Fibroblast of lung (primary cell): Measurements from ENCODE around the gene GPC5. TPM values are rescaled to one million over a fixed set of nuclear protein-coding genes. Genes with fewer than 3 reads are reported as not detected.

ENCODE experiments used
- DNase-seq, 2 donors: peaks; one replicate each; pipeline versions ENCODE4 v3.0.0 to v3.0.0-alpha.2; 2010; ENCODE audit warnings: low read depth in 2 of 2
- H2AFZ ChIP-seq: 2 replicates; pipeline ENCODE4 v1.5.1; 2012; ENCODE audit warnings: low read length, control low read depth, inconsistent platforms
- H3K27ac ChIP-seq: 2 replicates; pipeline ENCODE4 v1.5.1; 2011; ENCODE audit warnings: low read length, control low read depth; ENCODE audit not compliant: insufficient read depth
- H3K27me3 ChIP-seq: 2 replicates; pipeline ENCODE4 v1.5.1; 2011; ENCODE audit warnings: mild to moderate bottlenecking, low read length; ENCODE audit not compliant: control insufficient read depth, insufficient read depth
- H3K36me3 ChIP-seq: 2 replicates; pipeline ENCODE4 v1.5.1; 2011; ENCODE audit warnings: low read length; ENCODE audit not compliant: control insufficient read depth, insufficient read depth
- H3K4me1 ChIP-seq: 2 replicates; pipeline ENCODE4 v1.5.1; 2011; ENCODE audit warnings: low read length; ENCODE audit not compliant: control insufficient read depth, insufficient read depth; ENCODE audit errors: extremely low read depth
- H3K4me2 ChIP-seq: 2 replicates; pipeline ENCODE4 v1.5.1; 2011; ENCODE audit warnings: low read length, control low read depth; ENCODE audit not compliant: insufficient read depth; ENCODE audit errors: extremely low read depth
- H3K4me3 ChIP-seq, 4 experiments: fragments of 200-600 bp in 1 of 4; sonication (generic) in 1 of 4; replicated peaks in 1 of 4; 2 replicates each; pipeline ENCODE4 v1.5.1; 2011 to 2016; ENCODE audit warnings: low read length in 4 of 4, low read depth in 3 of 4, mild to moderate bottlenecking in 3 of 4, control low read depth in 2 of 4, inconsistent platforms in 1 of 4, mixed read lengths in 1 of 4; ENCODE audit not compliant: insufficient read depth in 1 of 4; ENCODE audit errors: control extremely low read depth in 1 of 4
- H3K79me2 ChIP-seq: 2 replicates; pipeline ENCODE4 v1.5.1; 2012; ENCODE audit warnings: mild to moderate bottlenecking, low read length, inconsistent platforms; ENCODE audit not compliant: control insufficient read depth, insufficient read depth
- H3K9ac ChIP-seq: 2 replicates; pipeline ENCODE4 v1.5.1; 2011; ENCODE audit warnings: mild to moderate bottlenecking, low read length, control low read depth; ENCODE audit not compliant: insufficient read depth
- H3K9me3 ChIP-seq: 2 replicates; pipeline ENCODE4 v1.5.1; 2012; ENCODE audit warnings: low read depth, low read length; ENCODE audit not compliant: control insufficient read depth, insufficient read depth
- H4K20me1 ChIP-seq: 2 replicates; pipeline ENCODE4 v1.5.1; 2011; ENCODE audit warnings: low read length; ENCODE audit not compliant: control insufficient read depth, insufficient read depth; ENCODE audit errors: extremely low read depth
- CTCF ChIP-seq, 2 donors: IDR thresholded peaks in 1 of 2; conservative IDR thresholded peaks in 1 of 2; 1 replicate in 1 of 2; 2 replicates in 1 of 2; pipeline ENCODE4 v1.5.1; 2011 to 2012; ENCODE audit warnings: low read length in 2 of 2, control low read depth in 1 of 2, inconsistent platforms in 1 of 2, low read depth in 1 of 2, mild to moderate bottlenecking in 1 of 2
- EZH2 ChIP-seq: IDR thresholded peaks from 2 replicates; pipeline ENCODE4 v1.5.1; 2012; ENCODE audit warnings: low read length, control low read depth, mild to moderate bottlenecking; ENCODE audit errors: missing control alignments
- polyA plus RNA-seq, 2 donors: library from polyadenylated mRNA; depleted of rRNA in 1 of 2; stranded (reverse) in 1 of 2; unstranded in 1 of 2; fragments of >200 nt; gene quantifications; 2 replicates each; pipeline ENCODE4 v1.2.1, GENCODE V29; 2011 to 2012; ENCODE audit warnings: missing spikeins in 1 of 2
- total RNA-seq: library from RNA; depleted of rRNA; stranded (reverse); fragments of >200 nt; gene quantifications from 2 replicates; pipeline ENCODE4 v1.2.1, GENCODE V29; 2014

GPC5 gene
- total and polyA plus RNA-seq, 2 donors (not counting 1 experiment from before 2014, with no cell fraction given) = 0.17 TPM; not detected in 1

- DNase-seq = peak in 1 of 2 donors; percentile 76
- TF ChIP-seq CTCF (conservative IDR thresholded peaks at IDR 0.05 in 1 of 2, IDR thresholded peaks at IDR 0.05 in 1 of 2; ENCODE audit: low read depth in 1 of 2, low read length in 2 of 2) (no peak), EZH2 (no peak)
- H2AFZ ChIP-seq = no peak overlapping the region
These were observed 169.2 kb downstream of the GPC5 start for GRCh38 chr13:91567485-91568207.

GRCh38 chr13:91571681-91572080 is 173.3 kb downstream of the GPC5 start:
- Histone ChIP-seq H4K20me1 (no peaks in the 10 kb centered on the region), H3K27ac (no peak overlapping the region), H3K36me3 (no peaks in the 10 kb centered on the region), H3K4me3 (no peak overlapping the region), H3K4me2 (no peak overlapping the region), H3K79me2 (no peaks in the 10 kb centered on the region), H3K27me3 (no peaks in the 10 kb centered on the region), H3K9me3 (no peaks in the 10 kb centered on the region), H3K9ac (no peak overlapping the region), H2AFZ (no peak overlapping the region), H3K4me1 (no peaks in the 10 kb centered on the region)
- DNase-seq = no peak
- TF ChIP-seq CTCF (conservative IDR thresholded peaks at IDR 0.05 in 1 of 2, IDR thresholded peaks at IDR 0.05 in 1 of 2; ENCODE audit: low read depth in 1 of 2, low read length in 2 of 2) (no peak), EZH2 (no peak)

More at GRCh38 chr13:91567485-91568207, 169.2 kb downstream of the GPC5 start:
- H3K9ac ChIP-seq = no peak overlapping the region
- no peak overlapping the region for H3K4me3 ChIP-seq
- no peak overlapping the region for H3K27ac ChIP-seq
- no peaks in the 10 kb centered on the region for H4K20me1 ChIP-seq
- H3K79me2 ChIP-seq = no peaks in the 10 kb centered on the region
- H3K27me3 ChIP-seq = no peaks in the 10 kb centered on the region
- no peaks in the 10 kb centered on the region for H3K36me3 ChIP-seq
- no peaks in the 10 kb centered on the region for H3K9me3 ChIP-seq
- no peaks in the 10 kb centered on the region for H3K4me1 ChIP-seq
- H3K4me2 ChIP-seq = no peak overlapping the region

GRCh38 chr13:91572439-91572838 is 174.0 kb downstream of the GPC5 start:
- no peak for TF ChIP-seq CTCF (conservative IDR thresholded peaks at IDR 0.05 in 1 of 2, IDR thresholded peaks at IDR 0.05 in 1 of 2; ENCODE audit: low read depth in 1 of 2, low read length in 2 of 2)
- no peak for TF ChIP-seq EZH2
- H2AFZ ChIP-seq = no peak overlapping the region
- H3K9me3 ChIP-seq = no peaks in the 10 kb centered on the region
- H3K27ac ChIP-seq = no peak overlapping the region
- H4K20me1 ChIP-seq = no peaks in the 10 kb centered on the region
- DNase-seq = peak; percentile 50 to 66
- H3K9ac ChIP-seq = no peak overlapping the region
- H3K27me3 ChIP-seq = no peaks in the 10 kb centered on the region
- H3K4me2 ChIP-seq = no peak overlapping the region
- no peaks in the 10 kb centered on the region for H3K79me2 ChIP-seq
- no peaks in the 10 kb centered on the region for H3K4me1 ChIP-seq
- no peaks in the 10 kb centered on the region for H3K36me3 ChIP-seq
- H3K4me3 ChIP-seq = no peak overlapping the region
